Stimulated activated CD8-positive, alpha-beta memory T cell treated with anti-CD3 and anti-CD28 coated beads, Interleukin-2, amount 100 ng/mL, for 1 hour (primary cell): ENCODE data around the gene NTN1.

Experiments used
- DNase-seq, 2 donors: peaks; one replicate each; pipeline ENCODE4 v3.0.0-alpha.2; 2020; ENCODE audit warnings: low read depth in 2 of 2

NTN1 gene

DNA sequence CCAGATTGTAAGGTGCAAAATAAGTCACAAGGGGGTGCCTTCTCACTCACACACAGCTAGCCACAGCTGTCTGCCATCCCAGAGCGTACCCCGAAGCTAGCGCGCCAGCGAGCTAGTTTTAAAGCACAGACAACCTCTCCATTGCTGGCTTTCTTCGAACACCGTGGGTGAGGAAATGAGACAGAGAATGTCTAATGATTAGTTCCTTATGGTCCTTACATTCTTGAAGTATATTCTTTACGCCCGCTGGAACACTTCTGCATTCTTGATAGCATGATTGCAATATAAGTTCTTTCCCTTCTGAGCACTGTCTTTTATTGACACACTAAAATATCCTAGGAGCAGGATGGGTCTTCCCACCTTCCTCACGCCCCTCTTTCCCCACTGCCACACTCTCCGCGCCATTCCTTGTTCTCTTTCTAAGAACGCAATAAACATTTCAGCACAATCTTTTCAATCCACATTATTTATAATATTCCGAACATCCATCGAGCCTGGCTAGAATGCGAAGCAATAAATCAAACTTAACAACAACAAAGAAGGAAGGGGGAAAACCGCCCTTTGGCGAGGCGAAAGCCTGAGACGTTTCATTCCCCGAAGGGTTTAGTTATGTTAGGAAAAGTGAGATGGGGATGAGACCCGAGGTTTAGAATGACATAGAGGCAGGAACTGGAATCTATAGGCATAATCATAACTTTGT is 251.3 kb downstream of the NTN1 start:
- DNase-seq = no peak

GRCh38 chr17:9273428-9274391 is 252.4 kb downstream of the NTN1 start:
- DNase-seq = no peak

GRCh38 chr17:9274973-9275372 is 253.7 kb downstream of the NTN1 start:
- no peak for DNase-seq

DNA sequence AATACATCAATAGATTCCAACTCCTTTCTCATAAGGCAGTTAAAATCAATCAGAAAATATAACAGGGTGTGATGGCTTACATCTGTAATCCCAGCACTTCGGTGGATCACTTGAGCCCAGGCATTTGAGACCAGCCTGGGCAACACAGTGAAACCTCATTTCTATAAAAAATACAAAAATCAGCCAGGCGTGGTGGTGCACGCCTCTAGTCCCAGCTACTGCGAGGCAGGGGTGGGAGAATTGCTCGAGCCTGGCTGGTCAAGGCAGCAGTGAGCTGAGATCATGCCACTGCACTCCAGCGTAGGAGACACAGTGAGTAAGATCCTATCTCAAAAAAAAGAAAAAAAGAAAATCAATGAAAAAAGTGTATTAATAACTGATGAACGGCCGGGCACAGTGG is 258.6 kb downstream of the NTN1 start:
- no peak for DNase-seq

- no peak for DNase-seq
These were observed 262.6 kb downstream of the NTN1 start for GRCh38 chr17:9283909-9284308.

DNA sequence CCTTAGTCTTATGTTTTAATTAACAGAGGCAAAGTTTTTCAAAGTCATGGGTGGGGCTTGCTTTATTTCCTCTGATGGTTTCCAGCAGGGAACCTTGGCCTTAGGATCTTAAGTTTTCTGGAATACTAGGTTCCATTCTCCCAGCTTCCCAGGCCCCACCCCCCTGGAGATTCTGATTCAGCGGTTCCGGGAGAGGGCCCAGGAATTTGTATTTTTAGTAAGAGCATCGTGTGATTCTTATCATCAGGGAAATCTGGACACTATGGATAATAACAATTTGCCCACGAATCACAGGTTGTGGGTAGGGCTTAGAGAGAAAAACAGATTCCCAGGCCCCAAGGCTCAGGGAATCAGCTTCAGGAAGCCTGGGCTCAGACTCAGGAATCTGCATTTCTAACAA is 263.6 kb downstream of the NTN1 start:
- DNase-seq = no peak

GRCh38 chr17:9285602-9286427 is 264.5 kb downstream of the NTN1 start:
- DNase-seq = no peak

- no peak for DNase-seq
These were observed 265.1 kb downstream of the NTN1 start for GRCh38 chr17:9286434-9286833.

DNA sequence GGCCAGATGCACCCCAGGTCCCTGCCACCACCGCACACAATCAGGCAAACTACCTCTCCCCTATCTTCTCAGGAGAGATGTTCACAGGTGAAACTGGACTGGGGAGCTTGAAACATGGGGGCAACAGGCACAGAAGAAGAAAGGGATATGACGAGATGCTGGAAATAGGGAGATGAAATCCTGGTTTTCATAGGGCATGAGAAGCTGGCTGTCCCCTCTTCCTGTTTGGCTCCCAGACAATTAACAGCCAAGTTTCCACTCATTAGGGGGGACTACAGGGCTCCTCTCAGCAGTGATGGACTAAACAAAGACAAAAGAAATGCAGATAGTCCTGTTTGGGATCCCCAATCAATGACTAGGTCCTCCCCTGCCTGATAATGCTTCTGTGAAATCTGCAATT is 266.0 kb downstream of the NTN1 start:
- DNase-seq = no peak

DNA sequence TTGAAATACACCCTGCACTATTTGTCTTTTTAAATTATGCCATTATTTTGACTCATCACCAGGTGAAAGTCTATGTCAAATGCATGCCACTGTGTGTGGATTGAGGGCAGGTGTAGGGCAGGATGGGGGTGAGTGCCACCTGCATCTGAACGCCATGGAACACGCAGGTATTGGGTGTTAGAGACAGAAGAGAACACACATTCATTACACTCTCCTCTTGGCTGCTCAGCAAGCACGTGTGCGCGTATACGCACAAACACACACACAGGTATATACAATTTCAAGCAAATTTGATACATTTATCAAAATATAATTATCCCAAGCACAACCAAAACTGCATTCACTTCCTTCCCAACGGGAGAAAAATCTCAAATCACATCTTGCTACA is 268.9 kb downstream of the NTN1 start:
- no peak for DNase-seq

DNA sequence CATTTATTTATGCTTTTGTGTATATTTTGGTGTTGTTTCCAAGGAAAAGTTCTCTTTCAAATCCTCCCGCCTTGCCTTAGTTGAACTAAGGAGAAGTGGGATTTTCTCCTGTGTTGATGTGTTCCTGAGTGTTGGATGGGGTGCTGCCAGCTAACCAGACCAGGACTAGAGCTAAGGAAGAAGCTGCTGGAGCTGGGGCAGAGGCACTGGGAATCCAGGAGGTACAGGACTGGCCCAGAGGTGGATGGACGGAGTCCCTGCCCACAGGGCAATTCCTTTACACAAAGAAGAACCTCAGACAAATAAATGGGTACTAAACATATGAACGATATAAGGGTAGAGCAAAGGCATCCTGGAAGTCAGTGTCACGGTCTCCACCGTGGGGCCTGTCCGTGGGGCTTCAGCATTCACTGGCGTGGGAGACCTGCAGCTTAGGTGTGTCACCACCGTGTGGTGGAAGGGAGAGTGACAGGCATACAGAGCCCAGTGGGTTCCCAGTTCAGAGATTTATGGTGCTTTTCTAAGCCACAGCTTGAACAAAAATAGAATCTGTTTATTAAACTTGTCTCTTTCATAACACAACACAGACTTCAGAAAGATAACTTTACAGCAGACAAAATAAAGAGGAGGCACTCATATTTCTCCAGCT is 270.7 kb downstream of the NTN1 start:
- DNase-seq = no peak

DNA sequence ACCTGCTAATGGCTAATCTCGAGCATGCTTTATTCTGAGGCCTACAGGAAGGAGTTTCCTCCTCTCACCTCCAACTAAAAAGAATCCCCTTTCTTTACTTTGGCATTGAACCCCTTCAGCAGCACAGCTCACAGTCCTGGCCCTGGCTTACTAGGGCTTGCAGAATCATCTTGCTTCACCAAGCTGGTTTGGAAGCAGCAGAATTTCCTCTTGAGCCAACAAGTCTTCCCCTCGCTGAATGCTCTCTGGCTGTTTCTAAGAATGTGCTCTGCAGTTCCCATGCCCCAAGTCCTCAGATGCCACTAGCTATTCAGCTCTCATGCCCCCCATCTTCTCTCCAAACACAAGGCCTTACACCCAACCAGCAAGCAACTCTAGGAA is 271.2 kb downstream of the NTN1 start:
- no peak for DNase-seq
